Measurements from ENCODE around the gene ZNF516.

DNA sequence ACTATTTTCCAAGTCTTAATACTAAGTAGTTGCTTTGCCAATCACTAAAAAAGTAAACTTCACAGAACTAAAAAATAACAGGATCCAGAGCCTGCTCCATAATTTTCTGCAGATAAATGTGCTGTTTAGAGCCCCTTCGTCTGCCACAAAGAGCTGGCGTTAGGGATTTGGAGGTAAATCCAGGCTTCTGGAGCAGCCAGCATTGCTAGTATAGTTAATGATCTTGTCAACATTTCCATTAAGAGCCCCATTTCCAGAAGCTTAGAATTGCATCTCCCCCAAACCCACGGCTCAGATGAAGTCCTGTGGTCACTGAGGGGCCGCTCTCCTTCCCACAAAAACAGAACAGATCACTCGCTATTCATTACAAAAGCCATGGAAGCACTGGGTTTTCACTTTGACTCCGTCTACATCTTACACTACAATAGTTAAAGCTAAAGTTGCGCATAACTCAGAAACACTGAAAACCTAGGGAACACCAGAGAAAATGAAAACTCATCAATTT is 41.9 kb downstream of the ZNF516 start:
- TF ChIP-seq, protein P1, sequence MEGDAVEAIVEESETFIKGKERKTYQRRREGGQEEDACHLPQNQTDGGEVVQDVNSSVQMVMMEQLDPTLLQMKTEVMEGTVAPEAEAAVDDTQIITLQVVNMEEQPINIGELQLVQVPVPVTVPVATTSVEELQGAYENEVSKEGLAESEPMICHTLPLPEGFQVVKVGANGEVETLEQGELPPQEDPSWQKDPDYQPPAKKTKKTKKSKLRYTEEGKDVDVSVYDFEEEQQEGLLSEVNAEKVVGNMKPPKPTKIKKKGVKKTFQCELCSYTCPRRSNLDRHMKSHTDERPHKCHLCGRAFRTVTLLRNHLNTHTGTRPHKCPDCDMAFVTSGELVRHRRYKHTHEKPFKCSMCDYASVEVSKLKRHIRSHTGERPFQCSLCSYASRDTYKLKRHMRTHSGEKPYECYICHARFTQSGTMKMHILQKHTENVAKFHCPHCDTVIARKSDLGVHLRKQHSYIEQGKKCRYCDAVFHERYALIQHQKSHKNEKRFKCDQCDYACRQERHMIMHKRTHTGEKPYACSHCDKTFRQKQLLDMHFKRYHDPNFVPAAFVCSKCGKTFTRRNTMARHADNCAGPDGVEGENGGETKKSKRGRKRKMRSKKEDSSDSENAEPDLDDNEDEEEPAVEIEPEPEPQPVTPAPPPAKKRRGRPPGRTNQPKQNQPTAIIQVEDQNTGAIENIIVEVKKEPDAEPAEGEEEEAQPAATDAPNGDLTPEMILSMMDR (IDR thresholded peaks at IDR 0.05; ENCODE audit: insufficient read depth, low read length) = no peak
- TF ChIP-seq, protein P2, sequence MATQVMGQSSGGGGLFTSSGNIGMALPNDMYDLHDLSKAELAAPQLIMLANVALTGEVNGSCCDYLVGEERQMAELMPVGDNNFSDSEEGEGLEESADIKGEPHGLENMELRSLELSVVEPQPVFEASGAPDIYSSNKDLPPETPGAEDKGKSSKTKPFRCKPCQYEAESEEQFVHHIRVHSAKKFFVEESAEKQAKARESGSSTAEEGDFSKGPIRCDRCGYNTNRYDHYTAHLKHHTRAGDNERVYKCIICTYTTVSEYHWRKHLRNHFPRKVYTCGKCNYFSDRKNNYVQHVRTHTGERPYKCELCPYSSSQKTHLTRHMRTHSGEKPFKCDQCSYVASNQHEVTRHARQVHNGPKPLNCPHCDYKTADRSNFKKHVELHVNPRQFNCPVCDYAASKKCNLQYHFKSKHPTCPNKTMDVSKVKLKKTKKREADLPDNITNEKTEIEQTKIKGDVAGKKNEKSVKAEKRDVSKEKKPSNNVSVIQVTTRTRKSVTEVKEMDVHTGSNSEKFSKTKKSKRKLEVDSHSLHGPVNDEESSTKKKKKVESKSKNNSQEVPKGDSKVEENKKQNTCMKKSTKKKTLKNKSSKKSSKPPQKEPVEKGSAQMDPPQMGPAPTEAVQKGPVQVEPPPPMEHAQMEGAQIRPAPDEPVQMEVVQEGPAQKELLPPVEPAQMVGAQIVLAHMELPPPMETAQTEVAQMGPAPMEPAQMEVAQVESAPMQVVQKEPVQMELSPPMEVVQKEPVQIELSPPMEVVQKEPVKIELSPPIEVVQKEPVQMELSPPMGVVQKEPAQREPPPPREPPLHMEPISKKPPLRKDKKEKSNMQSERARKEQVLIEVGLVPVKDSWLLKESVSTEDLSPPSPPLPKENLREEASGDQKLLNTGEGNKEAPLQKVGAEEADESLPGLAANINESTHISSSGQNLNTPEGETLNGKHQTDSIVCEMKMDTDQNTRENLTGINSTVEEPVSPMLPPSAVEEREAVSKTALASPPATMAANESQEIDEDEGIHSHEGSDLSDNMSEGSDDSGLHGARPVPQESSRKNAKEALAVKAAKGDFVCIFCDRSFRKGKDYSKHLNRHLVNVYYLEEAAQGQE (IDR thresholded peaks at IDR 0.05; ENCODE audit: insufficient replicate concordance, low read depth) = no peak
- no peak for TF ChIP-seq POLR2AphosphoS5 (IDR thresholded peaks at IDR 0.05; ENCODE audit: low read depth)
